Stimulated activated CD4-positive, alpha-beta T cell treated with anti-CD3 and anti-CD28 coated beads, TNF-alpha, amount 100 ng/mL, for 4 hours (primary cell): ENCODE measurements around the gene RSAD2.
"Not testable (repeated sequence)": the region's sequence is repeated elsewhere in the genome, so short reads cannot be mapped to it uniquely, and the experiment has no call there.

Experiments used
- DNase-seq, 3 experiments: peaks; one replicate each; pipeline ENCODE4 v3.0.0-alpha.2; 2020; ENCODE audit warnings: low read depth in 3 of 3

Gene RSAD2

GRCh38 chr2:6877402-6878304 is at the start of gene RSAD2:
TSS of gene RSAD2 (plus strand) at chr2:6877777. CDS start at chr2:6877801, 24 bp downstream.
- no peak for DNase-seq

- DNase-seq, result no peak
Observed at GRCh38 chr2:6828299-6828584, 49.3 kb upstream of the RSAD2 start.

- no peak for DNase-seq
Observed at GRCh38 chr2:6831229-6831628, 46.3 kb upstream of the RSAD2 start.

- no peak for DNase-seq
Observed at GRCh38 chr2:6832596-6833299, 44.8 kb upstream of the RSAD2 start.

GRCh38 chr2:6833300-6833604 is 44.3 kb upstream of the RSAD2 start:
- DNase-seq, result no peak

GRCh38 chr2:6834163-6834562 is 43.4 kb upstream of the RSAD2 start:
- no peak for DNase-seq

GRCh38 chr2:6835467-6835866 is 42.1 kb upstream of the RSAD2 start:
- DNase-seq, result no peak

- no peak for DNase-seq
Observed at GRCh38 chr2:6838673-6839319, 38.8 kb upstream of the RSAD2 start.

GRCh38 chr2:6841537-6842287 is 35.9 kb upstream of the RSAD2 start:
- DNase-seq, result no peak

- no peak for DNase-seq
Observed at GRCh38 chr2:6845312-6845711, 32.3 kb upstream of the RSAD2 start.

- no peak for DNase-seq
Observed at GRCh38 chr2:6845903-6846302, 31.7 kb upstream of the RSAD2 start.

GRCh38 chr2:6846540-6846939 is 31.0 kb upstream of the RSAD2 start:
- no peak for DNase-seq

GRCh38 chr2:6846967-6847681 is 30.5 kb upstream of the RSAD2 start:
- DNase-seq, result no peak

GRCh38 chr2:6852195-6852594 is 25.4 kb upstream of the RSAD2 start:
- DNase-seq, result no peak

GRCh38 chr2:6854416-6854815 is 23.2 kb upstream of the RSAD2 start:
- DNase-seq, result no peak

GRCh38 chr2:6855860-6856547 is 21.6 kb upstream of the RSAD2 start:
- DNase-seq, result no peak

GRCh38 chr2:6856548-6856920 is 21.0 kb upstream of the RSAD2 start:
- no peak for DNase-seq

GRCh38 chr2:6858466-6859027 is 19.0 kb upstream of the RSAD2 start:
- not testable (repeated sequence) for DNase-seq

- no peak for DNase-seq
Observed at GRCh38 chr2:6860296-6860695, 17.3 kb upstream of the RSAD2 start.

GRCh38 chr2:6863792-6864191 is 13.8 kb upstream of the RSAD2 start:
- DNase-seq, result no peak
